K562 (cell line): ENCODE results near the gene AGAP1. TPM values are rescaled to one million over a fixed set of nuclear protein-coding genes. Genes with fewer than 3 reads are reported as not detected.

Experiments
- ATAC-seq: fragments of 200-7000 bp; cut with Tn5 transposase; 3 replicates; pipeline ENCODE4 v1.9.1; 2020; ENCODE audit warnings: moderate library complexity
- BruUV-seq: library from RNA; stranded (reverse); fragments of 400-500 nt; replicated peaks from 2 replicates; lab custom pipeline; 2021; lab: Mats Ljungman, UMichigan
- CTCF ChIA-PET: fragments of 300-600 bp; formaldehyde crosslinking; extraction: SDS; loops from one replicate; lab custom pipeline; 2021; ENCODE audit warnings: low intra/inter-chr PET ratio; lab: Yijun Ruan, JAX
- POLR2A ChIA-PET: fragments of 300-600, 350-650 bp; sonication (Branson Sonifier 250); formaldehyde crosslinking; extraction: SDS; loops from one replicate; lab custom pipeline; 2021; ENCODE audit warnings: antibody characterized with exemption, inconsistent platforms; lab: Yijun Ruan, JAX
- DNase-seq, 4 experiments: peaks; one replicate each; pipeline versions ENCODE4 v3.0.0 to v3.0.0-alpha.2; 2011 to 2018; ENCODE audit warnings: low spot score in 3 of 4, mixed read lengths in 3 of 4; ENCODE audit errors: extremely low read depth in 1 of 4
- FAIRE-seq: peaks from 2 replicates; lab custom pipeline; 2011; peaks lifted over from hg19 to GRCh38; lab: Jason Lieb, UNC
- H2AFZ ChIP-seq: 2 replicates; pipeline ENCODE4 v1.6.0; 2011; ENCODE audit warnings: low read depth, low read length, control low read depth, inconsistent platforms
- H3K27ac ChIP-seq: fragments of 200-600 bp; 3 replicates; pipeline ENCODE4 v1.8.0; 2011; ENCODE audit warnings: low read depth, mild to moderate bottlenecking, control low read depth, inconsistent platforms, low read length, moderate library complexity, mixed read lengths; ENCODE audit errors: extremely low read depth
- H3K27me3 ChIP-seq, 2 experiments: fragments of 300-600 bp in 1 of 2; 2 replicates in 1 of 2; 3 replicates in 1 of 2; pipeline versions ENCODE4 v1.6.0 to v1.8.0; 2011; ENCODE audit warnings: inconsistent platforms in 2 of 2, low read length in 2 of 2, mild to moderate bottlenecking in 1 of 2, mixed read lengths in 1 of 2, moderate library complexity in 1 of 2; ENCODE audit not compliant: control insufficient read depth in 2 of 2, insufficient read depth in 2 of 2
- H3K36me3 ChIP-seq: fragments of 300-600 bp; 3 replicates; pipeline ENCODE4 v1.8.0; 2011; ENCODE audit warnings: mild to moderate bottlenecking, low read length, inconsistent platforms; ENCODE audit not compliant: control insufficient read depth, insufficient read depth
- H3K4me1 ChIP-seq, 2 experiments: fragments of 200-600 bp in 1 of 2; replicated peaks in 1 of 2; 2 replicates in 1 of 2; 3 replicates in 1 of 2; pipeline versions ENCODE4 v1.5.1 to v1.8.0; 2011; ENCODE audit warnings: inconsistent platforms in 2 of 2, low read length in 2 of 2, mild to moderate bottlenecking in 1 of 2, mixed read lengths in 1 of 2, moderate library complexity in 1 of 2; ENCODE audit not compliant: control insufficient read depth in 2 of 2, insufficient read depth in 2 of 2
- H3K4me2 ChIP-seq: 2 replicates; pipeline ENCODE4 v1.6.1; 2011; ENCODE audit warnings: low read length, control low read depth, inconsistent platforms, mixed read lengths; ENCODE audit not compliant: insufficient read depth
- H3K4me3 ChIP-seq: fragments of 200-600 bp; sonication (generic), shearing (Covaris generic); 2 replicates; pipeline ENCODE4 v1.5.1; 2016; ENCODE audit warnings: control low read depth, inconsistent platforms
- H3K79me2 ChIP-seq: fragments of 200-600 bp; 3 replicates; pipeline ENCODE4 v1.8.0; 2011; ENCODE audit warnings: low read length, inconsistent platforms; ENCODE audit not compliant: control insufficient read depth, insufficient read depth
- H3K9ac ChIP-seq, 2 experiments: 2 replicates each; pipeline versions ENCODE4 v1.6.0 to v1.6.1; 2011; ENCODE audit warnings: low read depth in 2 of 2, low read length in 2 of 2, control low read depth in 1 of 2, inconsistent platforms in 1 of 2, mild to moderate bottlenecking in 1 of 2, mixed read lengths in 1 of 2; ENCODE audit not compliant: insufficient read depth in 1 of 2
- H3K9me1 ChIP-seq: one replicate; pipeline ENCODE4 v1.6.0; 2011; ENCODE audit warnings: inconsistent platforms, mild to moderate bottlenecking, low read length, moderate library complexity; ENCODE audit not compliant: control insufficient read depth, insufficient read depth
- H3K9me3 ChIP-seq: replicated peaks from 2 replicates; pipeline ENCODE4 v1.5.1; 2011; ENCODE audit warnings: low read depth, low read length, inconsistent platforms; ENCODE audit not compliant: control insufficient read depth, insufficient read depth
- H4K20me1 ChIP-seq: replicated peaks from 2 replicates; pipeline ENCODE4 v1.6.1; 2011; ENCODE audit warnings: low read length, inconsistent platforms, mixed read lengths; ENCODE audit not compliant: control insufficient read depth, insufficient read depth
- BCOR ChIP-seq: fragments of 450-650 bp; IDR thresholded peaks from 2 replicates; pipeline ENCODE4 v1.6.1; 2016
- ELF4 ChIP-seq: fragments of 450-650 bp; formaldehyde crosslinking; IDR thresholded peaks from 2 replicates; pipeline ENCODE4 v1.4.0; 2022; ENCODE audit warnings: missing genetic modification characterization
- OTX1 ChIP-seq: fragments of 450-650 bp; formaldehyde crosslinking; IDR thresholded peaks from 2 replicates; pipeline ENCODE4 v1.4.0; 2022; ENCODE audit warnings: mild to moderate bottlenecking
- U2AF1 ChIP-seq: fragments of 200-400 bp; formaldehyde crosslinking; optimal IDR thresholded peaks from 2 replicates; pipeline ENCODE3; 2017; ENCODE audit warnings: mild to moderate bottlenecking, low read depth, low read length, moderate library complexity
- ZKSCAN1 ChIP-seq: fragments of 150-350 bp; IDR thresholded peaks from 2 replicates; pipeline ENCODE4 v1.6.1; 2016; ENCODE audit warnings: low read depth, low read length
- ZNF561 ChIP-seq: fragments of 450-650 bp; formaldehyde crosslinking; conservative IDR thresholded peaks from 2 replicates; pipeline ENCODE4 v1.4.0; 2020; ENCODE audit warnings: mild to moderate bottlenecking, moderate library complexity
- ZNF589 ChIP-seq: fragments of 200-800 bp; sonication (Bioruptor generic); IDR thresholded peaks from 2 replicates; pipeline ENCODE4 v1.6.1; 2016; ENCODE audit warnings: low read depth, missing genetic modification characterization, missing compliant biosample characterization
- ZNF764 ChIP-seq: fragments of 250-450 bp; sonication (Bioruptor Pico); IDR thresholded peaks from 2 replicates; pipeline ENCODE4 v1.4.0; 2020; ENCODE audit warnings: low read depth, mild to moderate bottlenecking, moderate library complexity
- WGBS: fragments of 100-300 bp; shearing (Covaris generic); methylation state at CpG from one replicate; pipeline ENCODE4 v1.1.6; 2016; ENCODE audit warnings: low coverage, mixed read lengths; ENCODE audit not compliant: insufficient coverage; ENCODE audit errors: missing lambda C conversion rate; 5-methylcytosine and 5-hydroxymethylcytosine counted together
- in situ Hi-C: fragments of 300-500 bp; cut with MboI; formaldehyde crosslinking; loops from 4 replicates; pipeline ENCODE4 v1.15.0; 2018; ENCODE audit warnings: inconsistent platforms, mixed read lengths
- intact Hi-C: fragments of 100-400 bp; cut with micrococcal nuclease; formaldehyde crosslinking; loops from 2 replicates; pipeline ENCODE4 v1.14.2; 2022
- polyA plus RNA-seq, 8 experiments: library from polyadenylated mRNA; depleted of rRNA in 4 of 8; stranded (reverse) in 5 of 8; unstranded in 3 of 8; fragments of >200 nt; fragmentation: Nextera tagmentation in 2 of 8; fragmentation: Illumina TruSeq in 1 of 8; extraction: Ambion mirVana in 2 of 8; extraction: Trizol in 1 of 8; gene quantifications; 2 replicates each; pipeline versions ENCODE4 v1.2.1 to v1.2.3, GENCODE V29; 2011 to 2014; ENCODE audit warnings: inconsistent platforms in 1 of 8, missing spikeins in 1 of 8
- total RNA-seq, 7 experiments: library from RNA; depleted of rRNA in 6 of 7; stranded (reverse); fragments of >200 nt in 6 of 7; fragmentation: Illumina TruSeq in 2 of 7; extraction: Trizol in 2 of 7; gene quantifications; 2 replicates each; pipeline versions ENCODE4 v1.2.1 to v1.2.3, GENCODE V29; 2011 to 2021; ENCODE audit warnings: low replicate concordance in 1 of 7
- TF ChIP-seq, protein P1 (sequence below): fragments of 250-450 bp; sonication (Bioruptor Pico); IDR thresholded peaks from 2 replicates; pipeline ENCODE4 v1.5.0; 2021; ENCODE audit warnings: mild to moderate bottlenecking, borderline replicate concordance

AGAP1 gene
- total and polyA plus RNA-seq, 9 of the 15 experiments (the other 6 are each of a cell fraction or from before 2014, with no cell fraction given) = 1.3 to 24.0 (median 10.6) TPM

GRCh38 chr2:235908826-235909225 lies 415.0 kb downstream of the AGAP1 start:
- intact Hi-C loops = no loop called here

More at GRCh38 chr2:235908826-235909225, 415.0 kb downstream of the AGAP1 start:
- H3K9ac ChIP-seq = no peak overlapping the region
- no peaks in the 10 kb centered on the region; the same call in 1 of the 2 replicates for H4K20me1 ChIP-seq
- ATAC-seq (no peak), DNase-seq (no peak), FAIRE-seq (no peak)
- WGBS = 52% methylated on average over 6 of the region's 6 CpGs
- TF ChIP-seq ZNF561 (CRISPR knock-in tag) (no peak), ZKSCAN1 (no peak), ZNF589 (CRISPR knock-in tag) (no peak), U2AF1 (no peak), ELF4 (CRISPR knock-in tag) (no peak), OTX1 (CRISPR knock-in tag) (no peak), BCOR (no peak), ZNF764 (CRISPR knock-in tag) (no peak)
- TF ChIP-seq, protein P1, sequence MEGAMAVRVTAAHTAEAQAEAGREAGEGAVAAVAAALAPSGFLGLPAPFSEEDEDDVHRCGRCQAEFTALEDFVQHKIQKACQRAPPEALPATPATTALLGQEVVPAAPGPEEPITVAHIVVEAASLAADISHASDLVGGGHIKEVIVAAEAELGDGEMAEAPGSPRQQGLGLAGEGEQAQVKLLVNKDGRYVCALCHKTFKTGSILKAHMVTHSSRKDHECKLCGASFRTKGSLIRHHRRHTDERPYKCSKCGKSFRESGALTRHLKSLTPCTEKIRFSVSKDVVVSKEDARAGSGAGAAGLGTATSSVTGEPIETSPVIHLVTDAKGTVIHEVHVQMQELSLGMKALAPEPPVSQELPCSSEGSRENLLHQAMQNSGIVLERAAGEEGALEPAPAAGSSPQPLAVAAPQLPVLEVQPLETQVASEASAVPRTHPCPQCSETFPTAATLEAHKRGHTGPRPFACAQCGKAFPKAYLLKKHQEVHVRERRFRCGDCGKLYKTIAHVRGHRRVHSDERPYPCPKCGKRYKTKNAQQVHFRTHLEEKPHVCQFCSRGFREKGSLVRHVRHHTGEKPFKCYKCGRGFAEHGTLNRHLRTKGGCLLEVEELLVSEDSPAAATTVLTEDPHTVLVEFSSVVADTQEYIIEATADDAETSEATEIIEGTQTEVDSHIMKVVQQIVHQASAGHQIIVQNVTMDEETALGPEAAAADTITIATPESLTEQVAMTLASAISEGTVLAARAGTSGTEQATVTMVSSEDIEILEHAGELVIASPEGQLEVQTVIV = no peak
- H3K27ac ChIP-seq = no peak overlapping the region; the same call in 2 of the 3 replicates
- no peak overlapping the region for H2AFZ ChIP-seq
- H3K4me2 ChIP-seq = no peak overlapping the region
- ChIA-PET CTCF (no interaction called here), POLR2A (interaction anchor here (0.5 kb wide), 1 partner anchor 17 kb away, joined by 3 read pairs; no protein-coding TSS in a partner anchor)
- in situ Hi-C loops = no loop called here
- H3K4me1 ChIP-seq = peaks cover 18 to 20% of the 10 kb centered on the region in 2 experiments; a peak in 4 of 5 replicates
- H3K4me3 ChIP-seq = no peak overlapping the region
- no peaks in the 10 kb centered on the region for H3K9me3 ChIP-seq
- no peaks in the 10 kb centered on the region for H3K9me1 ChIP-seq
- H3K27me3 ChIP-seq = no peaks in the 10 kb centered on the region
- no peaks in the 10 kb centered on the region for H3K79me2 ChIP-seq
- H3K36me3 ChIP-seq = peaks cover 10% of the 10 kb centered on the region; the same call in 2 of the 3 replicates
- BruUV-seq = no TSS peak
